GM12878 (cell line): Measurements from ENCODE around the gene SLC38A1. TPM values are rescaled to one million over a fixed set of nuclear protein-coding genes. Genes with fewer than 3 reads are reported as not detected.

Experiments used
- EGR1 ChIP-seq, 2 experiments: IDR thresholded peaks; 1 replicate in 1 of 2; 2 replicates in 1 of 2; pipeline ENCODE4 v1.6.1; 2011 to 2012; ENCODE audit warnings: low read depth in 2 of 2, low read length in 2 of 2, borderline replicate concordance in 1 of 2, mild to moderate bottlenecking in 1 of 2, moderate library complexity in 1 of 2
- IRF3 ChIP-seq: fragments of 450-650 bp; IDR thresholded peaks from 2 replicates; pipeline ENCODE4 v1.6.1; 2014; ENCODE audit warnings: mild to moderate bottlenecking
- RBBP5 ChIP-seq: fragments of 200-600 bp; sonication (generic); conservative IDR thresholded peaks from 2 replicates; pipeline ENCODE4 v1.6.1; 2016
- REST ChIP-seq: IDR thresholded peaks from 2 replicates; pipeline ENCODE4 v1.6.1; 2012; ENCODE audit warnings: mild to moderate bottlenecking, low read depth, low read length
- TARDBP ChIP-seq: IDR thresholded peaks from 2 replicates; pipeline ENCODE4 v1.6.1; 2016; ENCODE audit warnings: borderline replicate concordance
- ZNF592 ChIP-seq: fragments of 450-650 bp; IDR thresholded peaks from 2 replicates; pipeline ENCODE4 v1.6.1; 2017; ENCODE audit warnings: mild to moderate bottlenecking, moderate library complexity
- ZNF622 ChIP-seq: fragments of 450-650 bp; IDR thresholded peaks from 2 replicates; pipeline ENCODE4 v1.6.1; 2017; ENCODE audit warnings: mild to moderate bottlenecking, inconsistent platforms
- polyA plus RNA-seq, 11 experiments: library from polyadenylated mRNA; depleted of rRNA in 4 of 11; unstranded in 6 of 11; stranded (reverse) in 5 of 11; fragments of >200 nt; fragmentation: Nextera tagmentation in 4 of 11; fragmentation: Illumina TruSeq in 1 of 11; extraction: Ambion mirVana in 4 of 11; extraction: Trizol in 1 of 11; gene quantifications; 1 replicate in 1 of 11; 2 replicates in 10 of 11; pipeline versions ENCODE4 v1.2.1 to v1.2.3, GENCODE V29; 2011 to 2016; ENCODE audit warnings: inconsistent platforms in 2 of 11, missing spikeins in 2 of 11, low read depth in 1 of 11
- total RNA-seq, 4 experiments: library from RNA; depleted of rRNA in 3 of 4; stranded (reverse); fragments of >200 nt in 3 of 4; fragmentation: Illumina TruSeq in 1 of 4; extraction: Trizol in 1 of 4; gene quantifications; 2 replicates each; pipeline versions ENCODE4 v1.2.1 to v1.2.3, GENCODE V29; 2013 to 2021

SLC38A1 gene
- total and polyA plus RNA-seq, 10 of the 15 experiments (the other 5 are each of a cell fraction or from before 2014, with no cell fraction given): 38.1 to 191 (median 144) TPM

- TF ChIP-seq EGR1 (IDR thresholded peaks at IDR 0.05; ENCODE audit: borderline replicate concordance in 1 of 2, low read depth in 2 of 2, low read length in 2 of 2) (0 out of 3 replicates have a peak, but pooled peaks of 1 of the 2 experiments have one; percentile 14), ZNF592 (no peak), TARDBP (no peak), RBBP5 (no peak), ZNF622 (no peak), IRF3 (no peak), REST (0 out of 2 replicates have a peak, but pooled peaks have one; percentile 5)
Observed at GRCh38 chr12:46267825-46268582, 839 bp downstream of the SLC38A1 start (continued).
